Measurements from ENCODE around the gene IL22RA1.

Gene IL22RA1

DNA sequence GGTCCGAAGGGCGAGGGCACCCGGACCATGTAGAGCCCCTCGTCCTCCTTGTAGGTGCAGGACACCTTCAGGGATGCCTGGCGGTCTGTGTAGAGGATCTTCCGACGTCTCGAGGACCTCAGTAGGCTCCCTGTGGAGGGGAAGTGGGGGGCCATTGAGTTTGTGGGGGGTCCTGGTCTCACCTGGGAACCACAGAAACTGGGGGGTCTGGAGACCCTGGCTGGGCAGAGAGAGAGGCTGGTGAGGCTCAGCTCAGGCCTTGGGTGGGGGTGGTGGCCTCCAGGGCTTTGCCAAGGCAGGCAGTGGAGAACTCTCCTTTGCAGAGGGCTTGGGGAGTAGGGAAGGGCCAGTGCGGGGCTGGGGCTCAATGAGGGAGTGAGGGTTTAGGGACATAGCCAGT, 50.0 kb downstream of the IL22RA1 start:
- no peak overlapping the region for H3K27ac ChIP-seq

GRCh38 chr1:24091971-24092482, 50.9 kb downstream of the IL22RA1 start:
- no peak for TF ChIP-seq CTCF (IDR thresholded peaks at IDR 0.05)
- TF ChIP-seq ZFX (IDR thresholded peaks at IDR 0.05; ENCODE audit: borderline replicate concordance), result no peak
- no peak overlapping the region for H3K27ac ChIP-seq

More for the DNA sequence above, 50.0 kb downstream of the IL22RA1 start:
- TF ChIP-seq ZFX (IDR thresholded peaks at IDR 0.05; ENCODE audit: borderline replicate concordance) (no peak), CTCF (IDR thresholded peaks at IDR 0.05) (no peak)

GRCh38 chr1:24090736-24091135, 52.2 kb downstream of the IL22RA1 start:
- TF ChIP-seq ZFX (IDR thresholded peaks at IDR 0.05; ENCODE audit: borderline replicate concordance), result no peak
- no peak overlapping the region for H3K27ac ChIP-seq

- no peak for TF ChIP-seq CTCF (IDR thresholded peaks at IDR 0.05)
- no peak for TF ChIP-seq ZFX (IDR thresholded peaks at IDR 0.05; ENCODE audit: borderline replicate concordance)
Measured at GRCh38 chr1:24089743-24090555, 53.0 kb downstream of the IL22RA1 start.

DNA sequence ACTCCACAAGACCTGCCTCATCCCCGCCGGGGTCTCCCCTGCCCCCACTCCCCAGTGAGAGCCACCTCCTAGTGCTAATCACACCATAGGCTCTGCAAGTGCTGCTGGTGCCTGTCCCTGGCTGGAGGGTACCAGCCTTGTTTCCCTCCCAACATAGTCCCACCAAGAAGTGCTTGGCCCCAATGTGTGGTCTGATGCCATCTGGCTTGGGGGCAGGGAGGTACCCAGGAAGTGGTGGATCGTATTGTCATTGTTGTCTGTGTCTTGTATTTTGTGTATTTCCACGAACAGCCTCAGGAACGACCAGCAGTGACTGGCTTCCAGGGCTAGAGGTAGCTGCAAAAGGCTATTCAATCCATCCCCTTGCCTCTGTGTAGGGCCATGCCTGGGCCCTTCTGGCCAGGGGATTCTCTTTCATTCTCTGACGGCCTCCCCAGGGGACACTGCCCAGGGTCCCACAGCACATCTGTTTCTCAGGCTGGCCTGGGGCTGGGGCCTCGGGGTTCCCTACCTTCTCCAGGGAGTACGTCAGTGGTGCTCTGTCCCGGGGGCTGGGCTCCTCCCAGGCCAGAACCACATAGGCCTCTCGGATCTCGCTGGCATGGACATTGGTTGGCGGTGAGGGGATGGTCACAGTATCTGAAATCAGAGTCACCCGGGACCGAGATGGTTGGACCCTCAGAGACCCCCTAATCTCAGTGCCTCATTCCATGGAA, 53.8 kb downstream of the IL22RA1 start:
- H3K27ac ChIP-seq, result no peak overlapping the region
- TF ChIP-seq ZFX (IDR thresholded peaks at IDR 0.05; ENCODE audit: borderline replicate concordance) (no peak), CTCF (IDR thresholded peaks at IDR 0.05) (no peak)

More at GRCh38 chr1:24089743-24090555, 53.0 kb downstream of the IL22RA1 start:
- H3K27ac ChIP-seq, result no peak overlapping the region

DNA sequence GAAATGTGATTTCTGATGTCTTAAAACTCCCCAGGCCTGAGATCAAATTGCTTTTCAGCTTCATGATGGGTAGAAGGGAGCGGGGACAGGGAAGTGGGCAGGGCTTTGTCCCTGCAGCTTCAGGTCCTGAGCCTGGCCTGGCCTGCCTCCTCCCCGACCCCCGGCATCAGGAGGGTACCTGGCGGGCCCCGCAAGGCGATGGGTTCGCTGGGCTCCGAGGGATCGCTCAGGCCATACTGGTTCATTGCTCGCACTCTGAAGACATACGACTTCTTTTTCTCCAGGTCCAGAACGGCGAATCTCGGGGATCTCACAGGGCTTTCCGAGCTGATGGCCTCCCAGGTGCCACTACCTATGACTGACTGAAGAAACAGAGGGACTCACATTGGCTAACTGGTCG, 56.5 kb downstream of the IL22RA1 start:
- H3K27ac ChIP-seq, result no peak overlapping the region
- TF ChIP-seq CTCF (IDR thresholded peaks at IDR 0.05) (no peak), ZFX (IDR thresholded peaks at IDR 0.05; ENCODE audit: borderline replicate concordance) (no peak)

- TF ChIP-seq ZFX (IDR thresholded peaks at IDR 0.05; ENCODE audit: borderline replicate concordance) (no peak), CTCF (IDR thresholded peaks at IDR 0.05) (no peak)
- H3K27ac ChIP-seq, result no peak overlapping the region
Measured at GRCh38 chr1:24085546-24085945, 57.4 kb downstream of the IL22RA1 start.

Data from 22Rv1 (cell line).